GM23338 (cell line): ENCODE results near the gene ROR1. TPM values are rescaled to one million over a fixed set of nuclear protein-coding genes. Genes with fewer than 3 reads are reported as not detected.

Experiments
- ATAC-seq: fragments of 200-7000 bp; cut with Tn5 transposase; 3 replicates; pipeline ENCODE4 v1.9.1; 2020
- DNase-seq: peaks from one replicate; pipeline ENCODE4 v3.0.0-alpha.2; 2015; ENCODE audit warnings: low spot score
- H2AFZ ChIP-seq: fragments of 200-600 bp; sonication (generic); 2 replicates; pipeline ENCODE4 v1.8.0; 2016; ENCODE audit warnings: antibody characterized with exemption, mild to moderate bottlenecking, moderate library complexity
- H3F3A ChIP-seq: fragments of 200-600 bp; sonication (generic); replicated peaks from 2 replicates; pipeline ENCODE4 v1.8.0; 2017; ENCODE audit warnings: antibody characterized with exemption, mixed run types, low read depth
- H3K27ac ChIP-seq: fragments of 200-600 bp; sonication (generic); 2 replicates; pipeline ENCODE4 v1.6.1; 2016; ENCODE audit warnings: low read depth
- H3K27me3 ChIP-seq: fragments of 200-600 bp; sonication (generic); 2 replicates; pipeline ENCODE4 v1.8.0; 2016; ENCODE audit warnings: mild to moderate bottlenecking, mixed run types, moderate library complexity; ENCODE audit not compliant: insufficient read depth
- H3K36me3 ChIP-seq: fragments of 200-600 bp; sonication (generic); 2 replicates; pipeline ENCODE4 v1.8.0; 2016; ENCODE audit warnings: mild to moderate bottlenecking; ENCODE audit not compliant: insufficient read depth
- H3K4me1 ChIP-seq: fragments of 200-600 bp; sonication (generic); 2 replicates; pipeline ENCODE4 v1.8.0; 2016; ENCODE audit warnings: mild to moderate bottlenecking, moderate library complexity; ENCODE audit not compliant: insufficient read depth
- H3K4me2 ChIP-seq: fragments of 200-600 bp; sonication (generic); 2 replicates; pipeline ENCODE4 v1.7.1; 2017; ENCODE audit warnings: mixed run types
- H3K4me3 ChIP-seq: fragments of 200-600 bp; sonication (generic); 2 replicates; pipeline ENCODE4 v1.6.1; 2016; ENCODE audit warnings: mixed run types
- H3K79me2 ChIP-seq: fragments of 200-600 bp; sonication (generic); replicated peaks from 2 replicates; pipeline ENCODE4 v1.8.0; 2017; ENCODE audit warnings: mild to moderate bottlenecking; ENCODE audit not compliant: insufficient read depth
- H3K9me2 ChIP-seq: fragments of 200-600 bp; sonication (generic); 2 replicates; pipeline ENCODE4 v1.8.0; 2017; ENCODE audit not compliant: insufficient read depth
- H4K20me1 ChIP-seq: fragments of 200-600 bp; sonication (generic); replicated peaks from 2 replicates; pipeline ENCODE4 v1.8.0; 2017; ENCODE audit warnings: mild to moderate bottlenecking; ENCODE audit not compliant: insufficient read depth
- H3K27ac Mint-ChIP-seq: 2 replicates; pipeline ENCODE4 v1.8.0; 2020; ENCODE audit warnings: inconsistent platforms, mild to moderate bottlenecking, moderate library complexity, mixed read lengths
- H3K27me3 Mint-ChIP-seq: 3 replicates; pipeline ENCODE4 v1.8.0; 2022; ENCODE audit warnings: low read depth, mild to moderate bottlenecking, moderate library complexity, mixed read lengths, inconsistent platforms; ENCODE audit not compliant: insufficient read depth, poor library complexity
- H3K36me3 Mint-ChIP-seq: 3 replicates; pipeline ENCODE4 v1.8.0; 2021; ENCODE audit warnings: low read depth, mild to moderate bottlenecking, inconsistent platforms, moderate library complexity, mixed read lengths
- H3K4me1 Mint-ChIP-seq: 3 replicates; pipeline ENCODE4 v1.8.0; 2020; ENCODE audit warnings: mild to moderate bottlenecking, inconsistent platforms, mixed read lengths
- H3K4me3 Mint-ChIP-seq: 3 replicates; pipeline ENCODE4 v1.8.0; 2021; ENCODE audit warnings: moderate library complexity, mild to moderate bottlenecking, inconsistent platforms, mixed read lengths
- H3K9me3 Mint-ChIP-seq: 3 replicates; pipeline ENCODE4 v1.8.0; 2020; ENCODE audit warnings: moderate library complexity, mild to moderate bottlenecking, inconsistent platforms, mixed read lengths
- CREB1 ChIP-seq: fragments of 250-450 bp; sonication (Bioruptor Pico); IDR thresholded peaks from 2 replicates; pipeline ENCODE4 v1.5.0; 2020; ENCODE audit warnings: low read depth, mild to moderate bottlenecking, moderate library complexity
- CTCF ChIP-seq, 2 experiments: fragments of 200-600 bp in 1 of 2; sonication (generic) in 1 of 2; conservative IDR thresholded peaks; 2 replicates each; pipeline versions ENCODE4 v1.5.1 to v1.6.1; 2016 to 2017; ENCODE audit warnings: antibody characterized with exemption in 2 of 2, low read depth in 2 of 2, mild to moderate bottlenecking in 2 of 2, moderate library complexity in 1 of 2
- ETS1 ChIP-seq: IDR thresholded peaks from 2 replicates; pipeline ENCODE4 v1.6.1; 2016; ENCODE audit warnings: antibody characterized with exemption
- EZH2 ChIP-seq: fragments of 200-600 bp; sonication (generic); IDR thresholded peaks from one replicate; pipeline ENCODE4 v1.8.0; 2017; ENCODE audit warnings: antibody characterized with exemption, mild to moderate bottlenecking, low read depth; ENCODE audit not compliant: unreplicated experiment
- EZH2phosphoT487 ChIP-seq: fragments of 200-600 bp; sonication (generic); IDR thresholded peaks from one replicate; pipeline ENCODE4 v1.8.1; 2018; ENCODE audit warnings: antibody characterized with exemption; ENCODE audit not compliant: unreplicated experiment
- JUNB ChIP-seq: IDR thresholded peaks from one replicate; pipeline ENCODE4 v1.6.1; 2016; ENCODE audit warnings: antibody characterized with exemption; ENCODE audit not compliant: unreplicated experiment
- NANOG ChIP-seq: IDR thresholded peaks from 2 replicates; pipeline ENCODE4 v1.6.1; 2016; ENCODE audit warnings: antibody characterized with exemption, borderline replicate concordance
- POLR2AphosphoS5 ChIP-seq: IDR thresholded peaks from 2 replicates; pipeline ENCODE4 v1.6.1; 2016; ENCODE audit warnings: antibody characterized with exemption, low read depth
- REST ChIP-seq: IDR thresholded peaks from one replicate; pipeline ENCODE4 v1.6.1; 2018; ENCODE audit warnings: antibody characterized with exemption; ENCODE audit not compliant: unreplicated experiment
- STAT1 ChIP-seq: IDR thresholded peaks from one replicate; pipeline ENCODE4 v1.6.1; 2016; ENCODE audit warnings: antibody characterized with exemption; ENCODE audit not compliant: unreplicated experiment
- ZNF114 ChIP-seq: fragments of 250-450 bp; sonication (Bioruptor Pico); IDR thresholded peaks from 2 replicates; pipeline ENCODE4 v1.5.0; 2020; ENCODE audit warnings: mild to moderate bottlenecking, moderate library complexity
- ZNF331 ChIP-seq: fragments of 250-450 bp; sonication (Bioruptor Pico); IDR thresholded peaks from 2 replicates; pipeline ENCODE4 v1.5.0; 2020; ENCODE audit warnings: low read depth, mild to moderate bottlenecking, moderate library complexity
- ZNF462 ChIP-seq: fragments of 250-450 bp; sonication (Bioruptor Pico); IDR thresholded peaks from 2 replicates; pipeline ENCODE4 v1.5.0; 2020; ENCODE audit warnings: mild to moderate bottlenecking, moderate library complexity
- polyA plus RNA-seq: library from polyadenylated mRNA; unstranded; fragments of >200 nt; fragmentation: Nextera tagmentation; extraction: Ambion mirVana; gene quantifications from 2 replicates; pipeline ENCODE4 v1.2.1, GENCODE V29; 2016
- total RNA-seq: library from RNA; depleted of rRNA; stranded (reverse); fragments of >200 nt; shearing (Covaris generic); gene quantifications from 2 replicates; pipeline ENCODE4 v1.2.3, GENCODE V29; 2014

The ROR1 gene
- total and polyA plus RNA-seq, 2 experiments from 2014 or later: 59.7 to 96.0 TPM

GRCh38 chr1:63753591-63753990 lies 20.2 kb upstream of the ROR1 start:
- Histone ChIP-seq H3K27ac (no peak overlapping the region), H3K79me2 (no peaks in the 10 kb centered on the region), H3F3A (no peaks in the 10 kb centered on the region), H3K4me2 (no peak overlapping the region), H3K4me3 (no peak overlapping the region), H4K20me1 (no peaks in the 10 kb centered on the region), H3K27me3 (no peaks in the 10 kb centered on the region), H3K4me1 (no peaks in the 10 kb centered on the region), H3K36me3 (no peaks in the 10 kb centered on the region), H2AFZ (no peak overlapping the region), H3K9me2 (no peaks in the 10 kb centered on the region)
- no peak for TF ChIP-seq CTCF (conservative IDR thresholded peaks at IDR 0.05; ENCODE audit: low read depth in 2 of 2)
- no peak for TF ChIP-seq ZNF331 (CRISPR knock-in tag)
- TF ChIP-seq CREB1 (CRISPR knock-in tag): no peak
- no peak for TF ChIP-seq ETS1
- TF ChIP-seq STAT1: no peak
- no peak for TF ChIP-seq POLR2AphosphoS5
- TF ChIP-seq ZNF114: no peak
- no peak for TF ChIP-seq EZH2
- no peak for TF ChIP-seq NANOG
- TF ChIP-seq ZNF462: no peak
- no peak for TF ChIP-seq REST
- no peak for TF ChIP-seq EZH2phosphoT487
- TF ChIP-seq JUNB: no peak
- H3K27ac Mint-ChIP-seq: no peak overlapping the region
- no peaks in the 10 kb centered on the region for H3K36me3 Mint-ChIP-seq
- ATAC-seq (no peak), DNase-seq (no peak)
- H3K4me3 Mint-ChIP-seq: no peak overlapping the region
- peaks cover 5% of the 10 kb centered on the region for H3K27me3 Mint-ChIP-seq
- peaks cover 13% of the 10 kb centered on the region; the same call in 2 of the 3 replicates for H3K4me1 Mint-ChIP-seq
- H3K9me3 Mint-ChIP-seq: no peaks in the 10 kb centered on the region
